Fibroblast of skin of left quadriceps (primary cell): ENCODE results near the gene TMTC1.
"Not testable (repeated sequence)": the region's sequence is repeated elsewhere in the genome, so short reads cannot be mapped to it uniquely, and the experiment has no call there.

Experiments
- DNase-seq, 2 experiments: peaks; one replicate each; pipeline ENCODE4 v3.0.0-alpha.2; 2013; ENCODE audit warnings: low read depth in 2 of 2

TMTC1 gene

GRCh38 chr12:29783773-29784666 is at the start of gene TMTC1:
Gene TMTC1 (minus strand): TSS chr12:29783942. CDS start chr12:29783751, 191 bp downstream.
- no peak for DNase-seq

- no peak for DNase-seq
These were observed 47.4 kb upstream of the TMTC1 start for GRCh38 chr12:29831173-29831572.

GRCh38 chr12:29830391-29830790 is 46.6 kb upstream of the TMTC1 start:
- no peak for DNase-seq

GRCh38 chr12:29818916-29819623 is 35.3 kb upstream of the TMTC1 start:
- DNase-seq, result no peak

GRCh38 chr12:29816874-29817725 is 33.4 kb upstream of the TMTC1 start:
- no peak for DNase-seq

- not testable (repeated sequence) for DNase-seq
These were observed 26.0 kb upstream of the TMTC1 start for GRCh38 chr12:29809616-29810361.

GRCh38 chr12:29807129-29807528 is 23.4 kb upstream of the TMTC1 start:
- DNase-seq, result no peak

- DNase-seq, result no peak
These were observed 20.3 kb upstream of the TMTC1 start for GRCh38 chr12:29804019-29804418.

GRCh38 chr12:29799591-29799990 is 15.8 kb upstream of the TMTC1 start:
- DNase-seq, result no peak

- DNase-seq, result no peak
These were observed 14.0 kb upstream of the TMTC1 start for GRCh38 chr12:29797565-29798355.

- peak; percentile 81 to 82 for DNase-seq
These were observed 13.1 kb upstream of the TMTC1 start for GRCh38 chr12:29796823-29797263.

GRCh38 chr12:29795715-29796114 is 12.0 kb upstream of the TMTC1 start:
- no peak for DNase-seq

GRCh38 chr12:29794862-29795261 is 11.1 kb upstream of the TMTC1 start:
- DNase-seq, result no peak

- DNase-seq, result no peak
These were observed 9.1 kb upstream of the TMTC1 start for GRCh38 chr12:29792853-29793252.

GRCh38 chr12:29792132-29792531 is 8.4 kb upstream of the TMTC1 start:
- no peak for DNase-seq

- no peak for DNase-seq
These were observed 620 bp downstream of the TMTC1 start for GRCh38 chr12:29782871-29783772.

GRCh38 chr12:29782285-29782870 is 1.4 kb downstream of the TMTC1 start:
- DNase-seq, result peak; percentile 34 to 36

- DNase-seq, result no peak
These were observed 2.0 kb downstream of the TMTC1 start for GRCh38 chr12:29781705-29782266.

GRCh38 chr12:29781188-29781587 is 2.6 kb downstream of the TMTC1 start:
- no peak for DNase-seq
